ENCODE measurements around the gene SZT2.

The SZT2 gene

GRCh38 chr1:43435146-43436145, 45.7 kb downstream of the SZT2 start:
- TF ChIP-seq CTCF (IDR thresholded peaks at IDR 0.05; ENCODE audit: low read depth, low read length, missing control alignments), result no peak
- H3K4me3 ChIP-seq (ENCODE audit: low read depth, low read length), result no peak overlapping the region
- DNase-seq (ENCODE audit: low read depth), result no peak

GRCh38 chr1:43436371-43436770, 46.7 kb downstream of the SZT2 start:
- no peak for DNase-seq (ENCODE audit: low read depth)
- no peak for TF ChIP-seq CTCF (IDR thresholded peaks at IDR 0.05; ENCODE audit: low read depth, low read length, missing control alignments)
- H3K4me3 ChIP-seq (ENCODE audit: low read depth, low read length), result no peak overlapping the region

- H3K4me3 ChIP-seq (ENCODE audit: low read depth, low read length), result no peak overlapping the region
These were observed 47.6 kb downstream of the SZT2 start for GRCh38 chr1:43437031-43437973.

GRCh38 chr1:43438006-43438405, 48.3 kb downstream of the SZT2 start:
- no peak for DNase-seq (ENCODE audit: low read depth)
- no peak for TF ChIP-seq CTCF (IDR thresholded peaks at IDR 0.05; ENCODE audit: low read depth, low read length, missing control alignments)
- H3K4me3 ChIP-seq (ENCODE audit: low read depth, low read length), result no peak overlapping the region

More at GRCh38 chr1:43437031-43437973, 47.6 kb downstream of the SZT2 start:
- no peak for TF ChIP-seq CTCF (IDR thresholded peaks at IDR 0.05; ENCODE audit: low read depth, low read length, missing control alignments)
- DNase-seq (ENCODE audit: low read depth), result no peak

- DNase-seq (ENCODE audit: low read depth), result no peak
- no peak for TF ChIP-seq CTCF (IDR thresholded peaks at IDR 0.05; ENCODE audit: low read depth, low read length, missing control alignments)
- no peak overlapping the region for H3K4me3 ChIP-seq (ENCODE audit: low read depth, low read length)
These were observed 48.9 kb downstream of the SZT2 start for GRCh38 chr1:43438576-43438952.

- DNase-seq (ENCODE audit: low read depth), result no peak
- no peak for TF ChIP-seq CTCF (IDR thresholded peaks at IDR 0.05; ENCODE audit: low read depth, low read length, missing control alignments)
- no peak overlapping the region for H3K4me3 ChIP-seq (ENCODE audit: low read depth, low read length)
These were observed 49.4 kb downstream of the SZT2 start for GRCh38 chr1:43438953-43439581.

Measured in GM12864 (cell line).